Fibroblast of skin of right quadriceps (primary cell): ENCODE measurements around the gene SLC35F3.
"Not testable (repeated sequence)": the region's sequence is repeated elsewhere in the genome, so short reads cannot be mapped to it uniquely, and the experiment has no call there.

ENCODE experiments used
- DNase-seq: peaks from one replicate; pipeline ENCODE4 v3.0.0-alpha.2; 2013

The SLC35F3 gene

DNA sequence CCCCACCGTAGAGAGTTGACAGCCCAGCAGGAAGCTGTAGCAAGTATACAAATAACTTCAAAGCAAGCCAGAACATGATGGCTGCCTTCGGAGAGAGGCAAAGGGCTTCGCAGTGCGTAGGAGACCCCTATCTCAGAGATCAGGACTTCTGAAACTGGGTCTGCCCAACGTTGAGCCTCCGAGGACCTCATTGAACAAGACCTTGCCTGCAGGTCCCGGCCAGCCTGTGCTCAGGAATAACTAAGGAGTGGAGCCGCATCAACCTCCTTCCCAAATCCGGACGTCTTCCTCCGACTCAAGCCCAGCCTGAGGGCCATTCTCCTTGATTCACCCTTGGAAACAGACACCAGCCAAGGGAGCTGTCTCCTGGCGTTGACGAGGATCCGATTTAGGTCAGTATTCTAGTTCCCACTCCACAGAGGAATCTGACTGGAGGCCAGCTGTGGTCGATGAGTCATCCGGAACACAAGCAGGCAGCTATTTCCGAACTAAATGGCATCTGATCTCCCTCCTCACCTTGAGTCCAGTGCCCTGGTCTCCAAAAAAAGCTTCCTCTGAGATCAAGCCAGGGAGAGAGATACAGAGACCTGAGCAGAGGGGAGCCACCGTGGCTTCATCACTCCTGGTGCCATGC lies 302.3 kb downstream of the SLC35F3 start:
- peak; percentile 49 for DNase-seq

DNA sequence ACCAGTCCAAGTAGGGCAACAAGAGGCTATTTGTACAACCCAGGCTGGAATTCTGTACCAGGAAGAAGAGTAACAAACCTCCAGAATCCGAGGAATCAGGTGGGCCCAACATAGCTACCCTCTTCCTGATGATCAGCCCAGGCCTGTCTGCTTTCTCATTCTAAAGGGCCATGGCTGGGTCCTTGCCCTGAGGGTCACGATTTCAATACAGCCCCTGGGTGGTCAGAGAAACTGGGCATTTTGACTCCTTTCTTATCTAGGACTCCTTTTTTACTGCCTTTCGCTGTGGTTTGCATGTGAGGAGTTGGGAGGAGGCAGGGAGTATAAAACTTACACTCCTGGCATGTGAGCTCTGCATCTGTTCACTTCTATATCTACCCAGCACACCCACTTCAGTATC lies 303.9 kb downstream of the SLC35F3 start:
- DNase-seq: no peak

DNA sequence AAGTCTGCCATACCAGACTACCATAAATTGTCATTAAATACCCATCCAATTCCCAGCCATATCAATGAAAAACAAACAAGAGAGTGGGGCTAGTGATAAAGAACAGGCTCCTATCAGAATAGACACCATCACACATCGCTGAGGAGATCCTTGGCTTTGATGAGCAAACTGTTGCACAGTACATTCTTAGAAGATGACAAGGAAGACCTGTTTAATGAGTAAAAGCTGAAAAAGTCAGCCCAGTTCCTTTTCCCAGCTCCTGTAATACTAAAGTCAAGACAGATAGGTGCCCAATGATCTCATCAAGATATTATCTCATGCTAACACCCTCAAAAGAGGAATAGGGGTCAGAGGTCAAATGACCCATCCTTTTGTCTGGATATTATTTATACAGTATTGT lies 304.3 kb downstream of the SLC35F3 start:
- DNase-seq: no peak

DNA sequence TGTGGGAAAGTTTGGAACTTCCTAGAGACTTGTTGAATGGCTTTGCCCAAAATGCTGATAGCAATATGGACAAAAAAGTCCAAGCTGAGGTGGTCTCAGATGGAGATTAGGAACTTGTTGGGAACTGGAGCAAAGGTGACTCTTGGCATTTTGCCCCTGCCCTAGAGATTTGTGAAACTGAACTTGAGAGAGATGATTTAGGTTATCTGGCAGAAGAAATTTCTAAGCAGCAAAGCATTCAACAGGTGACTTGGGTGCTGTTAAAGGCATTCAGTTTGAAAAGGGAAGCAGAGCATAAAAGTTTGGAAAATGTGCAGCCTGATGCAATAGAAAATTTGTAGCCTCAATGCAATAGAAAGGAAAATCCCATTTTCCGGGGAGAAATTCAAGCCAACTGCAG lies 306.0 kb downstream of the SLC35F3 start:
- not testable (repeated sequence) for DNase-seq

DNA sequence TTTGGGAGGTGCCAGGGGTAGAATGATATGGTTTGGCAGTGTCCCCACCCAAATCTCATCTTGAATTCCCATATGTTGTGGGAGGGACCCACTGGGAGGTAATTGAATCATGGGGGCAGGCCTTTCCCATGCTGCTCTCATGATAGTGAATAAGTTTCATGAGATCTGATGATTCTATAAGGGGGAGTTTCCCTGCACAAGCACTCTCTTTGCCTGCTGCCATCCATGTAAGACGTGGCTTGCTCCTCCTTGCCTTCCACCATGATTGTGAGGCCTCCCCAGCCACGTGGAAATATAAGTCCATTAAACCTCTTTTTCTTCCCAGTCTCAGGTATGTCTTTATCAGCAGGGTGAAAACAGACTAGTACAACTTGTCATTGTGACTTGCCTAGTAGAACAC lies 307.4 kb downstream of the SLC35F3 start:
- DNase-seq: not testable (repeated sequence)

DNA sequence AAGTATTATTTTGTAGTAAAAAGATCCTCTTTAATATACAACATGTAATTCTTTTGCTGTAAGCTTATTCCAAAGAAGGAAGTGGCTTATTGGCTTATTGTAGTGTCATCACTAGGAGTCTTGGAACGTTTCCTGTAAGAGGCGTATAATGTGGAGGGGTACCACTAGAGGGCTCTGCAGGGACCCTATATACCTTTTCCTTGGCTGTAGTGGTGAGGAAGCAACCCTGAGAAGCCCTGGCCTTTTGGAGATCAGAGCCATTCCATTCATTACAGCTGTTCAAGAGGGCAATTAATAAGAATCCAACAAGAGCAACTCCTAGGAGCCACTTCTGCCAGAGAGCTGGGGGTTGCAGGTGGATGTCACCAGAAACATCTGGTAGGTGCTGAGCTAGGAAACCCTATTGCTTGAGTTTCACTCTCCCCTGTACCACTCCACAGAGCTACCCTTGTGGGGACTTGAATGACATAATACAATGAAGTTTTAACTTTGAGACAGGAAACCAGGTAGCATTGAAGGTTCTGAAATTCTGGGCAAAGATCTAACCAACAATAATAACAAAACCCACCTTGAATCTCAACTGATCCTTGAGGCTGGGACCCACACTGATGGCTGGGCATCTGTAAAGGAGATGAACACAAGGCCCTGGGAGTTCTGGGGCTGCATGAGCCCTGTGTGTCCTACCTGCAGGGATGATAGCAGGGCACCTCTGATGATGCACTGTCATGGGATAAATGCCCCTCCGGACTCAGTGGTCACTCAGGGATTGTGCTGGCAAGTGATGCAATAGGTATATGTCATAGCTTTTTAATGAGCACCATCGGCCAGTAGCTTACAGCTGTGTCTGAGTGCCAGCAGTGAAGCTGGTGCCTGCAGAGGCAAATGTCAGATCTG lies 308.5 kb downstream of the SLC35F3 start:
- peak; percentile 21 for DNase-seq

DNA sequence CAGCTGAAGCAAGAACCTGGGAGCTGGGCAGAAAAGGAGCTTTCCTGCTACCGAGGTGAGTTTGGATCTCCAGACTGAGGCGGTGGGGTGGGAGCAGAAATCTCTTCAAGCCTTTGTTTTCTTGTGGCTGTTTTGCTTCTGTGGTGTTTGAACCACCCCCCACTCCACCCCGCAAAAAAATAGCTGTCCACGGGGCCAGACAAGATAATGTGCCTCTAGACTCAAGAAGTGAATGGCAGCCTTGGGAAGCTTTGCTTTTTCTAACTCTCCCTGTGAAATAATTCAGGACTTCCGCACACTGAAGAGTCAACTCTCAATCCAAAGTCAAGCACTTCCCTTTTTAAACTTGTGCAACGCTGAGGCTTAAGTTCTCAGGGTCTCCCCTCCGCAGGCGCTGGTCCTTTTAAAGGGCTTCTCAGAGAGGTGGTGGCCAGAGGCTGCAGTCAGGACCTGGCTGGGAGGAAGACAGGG lies 309.2 kb downstream of the SLC35F3 start:
- no peak for DNase-seq

DNA sequence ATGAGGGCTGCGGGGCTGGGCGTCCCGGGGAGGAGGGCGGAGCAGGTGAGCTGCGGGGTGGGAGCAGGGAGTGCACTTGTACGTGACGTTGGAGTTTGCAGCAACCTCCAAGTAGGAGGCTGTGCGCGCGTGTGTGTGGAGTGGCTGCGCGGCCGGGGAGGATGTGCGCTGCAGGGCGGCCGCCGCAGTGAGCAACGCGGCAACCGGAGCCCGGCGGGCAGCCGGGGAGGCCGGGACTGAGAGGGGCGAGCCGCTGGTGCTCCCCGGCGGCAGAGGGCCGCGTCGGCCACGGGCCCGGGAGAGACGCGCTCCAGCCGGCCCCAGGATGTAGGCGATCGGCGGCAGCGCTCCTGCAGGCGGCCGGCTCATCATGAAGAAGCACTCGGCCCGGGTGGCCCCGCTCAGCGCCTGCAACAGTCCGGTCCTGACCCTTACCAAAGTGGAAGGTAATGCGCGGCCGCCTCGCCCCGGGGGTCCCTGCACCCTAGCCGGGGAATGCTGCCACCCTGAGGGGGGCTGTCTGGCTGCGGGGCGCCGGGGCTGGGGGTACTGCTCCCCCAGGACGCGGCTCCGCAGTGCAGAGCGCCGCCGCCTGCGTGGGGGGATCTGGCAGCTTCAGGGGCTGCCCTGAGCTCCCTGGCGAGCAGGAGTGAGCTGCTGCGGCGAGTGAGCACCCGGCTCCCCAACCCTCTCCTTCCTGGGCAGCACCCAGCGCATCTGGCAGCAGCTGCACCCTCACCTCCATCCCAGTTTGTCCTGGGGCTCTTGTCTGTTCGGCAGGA lies 309.8 kb downstream of the SLC35F3 start:
- no peak for DNase-seq

DNA sequence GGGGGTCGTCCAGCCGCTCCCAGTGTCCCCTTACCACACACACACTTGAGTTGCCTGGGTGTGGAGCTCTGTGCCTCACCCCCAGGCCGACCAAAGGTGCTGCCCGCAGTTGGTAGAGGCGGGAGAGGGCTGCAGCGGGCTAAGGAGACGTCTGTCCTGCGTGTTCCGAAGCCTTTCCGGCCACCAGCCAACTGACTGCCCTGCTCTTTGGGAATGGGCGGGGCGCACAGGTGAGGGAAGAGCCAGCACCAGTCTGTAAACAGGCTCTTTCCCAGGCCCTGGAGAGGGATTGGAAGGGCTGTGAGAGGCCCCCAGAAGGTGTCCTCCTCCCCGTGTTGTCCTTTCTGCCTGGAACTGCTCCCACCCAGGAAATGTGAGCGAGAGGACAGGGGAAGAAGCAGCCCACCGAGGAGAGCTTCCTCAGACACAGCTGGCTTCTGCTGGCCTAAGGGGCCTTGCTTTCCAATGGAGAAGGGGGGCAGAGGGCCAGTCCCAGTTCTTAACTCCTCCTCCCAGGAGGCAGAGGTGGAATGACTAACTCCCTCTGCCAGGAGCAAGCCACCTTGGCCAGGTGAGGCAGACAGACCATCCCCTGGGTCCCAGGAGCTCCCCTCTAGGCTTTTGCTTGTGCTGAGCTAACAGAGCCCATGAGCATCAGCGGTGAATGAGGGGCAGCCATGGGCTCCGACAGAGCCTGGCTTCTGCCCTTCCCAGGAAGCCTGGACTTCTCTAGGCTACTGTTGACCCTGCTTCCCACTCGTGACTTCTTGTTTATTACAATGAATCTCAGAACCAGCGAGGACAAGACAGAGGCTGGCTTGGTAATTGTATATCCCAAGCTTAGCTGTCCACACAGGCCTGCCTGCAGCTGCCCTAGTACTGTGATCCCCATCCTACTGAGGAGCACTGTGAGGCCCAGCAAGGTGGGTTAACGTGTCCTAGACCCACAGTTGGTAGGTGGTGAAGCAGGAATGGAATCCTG lies 310.7 kb downstream of the SLC35F3 start:
- DNase-seq: no peak

DNA sequence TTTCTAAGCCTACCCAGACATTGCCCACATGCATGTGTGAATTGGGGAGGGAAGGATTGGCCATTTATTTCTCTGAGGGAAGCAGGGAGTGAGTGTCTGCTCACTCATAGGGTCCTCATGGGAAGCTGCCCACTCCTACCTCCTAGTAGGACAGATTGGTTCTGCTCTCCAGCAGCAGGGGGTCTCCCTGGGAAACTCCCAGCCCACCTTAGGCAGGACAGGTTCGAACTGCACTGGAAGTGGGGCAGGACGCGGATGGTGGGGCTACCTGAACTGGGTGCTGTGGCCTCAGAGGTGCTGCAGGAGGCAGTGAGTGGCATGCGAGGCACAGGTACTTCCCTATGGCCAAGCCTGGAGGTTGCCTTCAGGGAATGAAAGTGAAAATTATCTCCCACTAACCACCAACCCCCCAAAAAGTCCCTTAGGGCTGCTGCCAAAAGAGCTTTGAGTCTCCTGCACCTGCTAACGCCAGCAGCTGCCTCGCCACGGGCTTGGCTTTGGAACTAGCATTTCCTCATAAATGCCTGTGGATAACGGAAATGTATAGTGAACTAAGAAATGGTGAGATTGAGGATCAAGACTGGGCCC lies 311.7 kb downstream of the SLC35F3 start:
- no peak for DNase-seq

DNA sequence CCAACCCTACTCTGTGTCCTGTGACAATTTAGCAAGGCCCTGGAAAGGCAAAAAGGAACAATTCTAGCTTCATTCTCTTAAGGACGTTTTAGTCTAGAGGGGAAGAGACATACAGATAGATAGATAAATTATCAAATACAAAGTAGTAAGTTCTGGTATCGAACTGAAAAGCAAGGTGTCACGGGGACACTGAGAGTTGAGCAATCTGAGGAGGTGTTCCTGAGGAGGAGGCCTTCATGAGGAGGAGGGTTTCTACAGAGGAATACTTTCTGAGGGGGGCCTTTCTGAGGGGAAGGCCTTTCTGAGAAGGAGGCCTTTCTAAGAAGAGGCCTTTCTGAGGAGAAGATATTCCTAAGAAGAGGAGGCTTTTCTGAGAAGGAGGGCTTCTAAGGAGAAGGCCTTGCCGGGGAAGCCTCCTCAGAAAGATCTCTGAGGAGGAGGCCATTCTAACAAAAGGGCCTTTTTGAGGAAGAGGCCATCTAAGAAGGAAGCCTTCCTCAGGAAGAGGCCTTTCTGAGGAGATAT lies 312.9 kb downstream of the SLC35F3 start:
- DNase-seq: no peak

DNA sequence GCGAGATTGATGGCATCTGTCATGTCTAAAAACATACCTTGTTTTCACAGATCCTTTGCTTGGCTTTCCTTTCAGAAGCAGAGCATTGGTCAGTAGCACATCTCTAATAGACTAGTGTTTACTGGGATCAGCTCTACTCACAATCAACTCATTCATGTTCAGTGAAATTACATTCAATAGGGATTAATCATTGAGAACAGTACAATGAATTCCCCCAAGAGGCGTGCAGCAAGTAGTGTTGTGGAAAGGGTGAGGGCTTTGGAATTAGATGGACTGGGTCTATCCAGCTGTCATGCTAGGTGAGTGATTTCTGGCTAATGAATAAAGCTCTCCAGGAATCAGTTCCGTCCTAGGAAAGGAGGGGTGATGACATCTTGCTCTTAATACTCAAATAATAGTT lies 313.6 kb downstream of the SLC35F3 start:
- DNase-seq: no peak

DNA sequence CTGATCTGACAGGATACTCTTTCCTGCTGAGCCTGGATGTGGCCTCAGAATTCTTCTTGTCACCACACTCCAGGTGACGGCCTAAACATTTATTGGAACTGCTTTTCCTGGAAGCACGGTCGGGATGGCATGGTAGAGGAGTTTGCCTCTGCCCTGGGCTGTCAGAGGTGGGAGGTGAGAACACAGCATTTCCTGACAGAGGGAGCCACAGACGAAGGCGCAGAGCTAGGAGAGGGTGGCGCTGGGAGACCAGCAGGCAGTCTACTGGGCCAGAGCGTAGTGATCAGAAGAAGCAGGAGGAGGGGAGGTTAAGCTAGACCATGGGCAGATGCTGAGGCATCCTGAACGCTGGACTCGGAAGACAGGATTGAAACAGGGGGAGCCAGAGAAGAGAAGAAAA lies 315.2 kb downstream of the SLC35F3 start:
- DNase-seq: no peak

DNA sequence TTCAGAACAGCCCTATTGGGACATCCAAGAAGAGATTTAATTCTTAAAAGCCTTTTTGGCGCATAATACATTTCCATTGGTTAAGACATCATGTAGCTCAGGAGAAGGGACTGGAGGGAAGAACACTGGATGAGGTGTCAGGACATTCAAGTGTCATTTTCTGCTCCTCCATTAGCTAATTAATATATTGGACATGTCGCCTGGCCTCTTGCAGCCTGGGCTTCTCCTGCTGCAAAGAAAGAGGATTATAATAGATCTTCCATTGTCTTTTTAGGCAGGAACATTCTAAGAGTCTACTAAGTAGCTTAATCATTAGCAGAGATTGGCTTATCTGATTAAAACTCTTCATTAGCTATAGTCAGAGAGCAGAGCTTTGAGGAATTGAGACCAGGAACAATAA lies 317.1 kb downstream of the SLC35F3 start:
- no peak for DNase-seq

DNA sequence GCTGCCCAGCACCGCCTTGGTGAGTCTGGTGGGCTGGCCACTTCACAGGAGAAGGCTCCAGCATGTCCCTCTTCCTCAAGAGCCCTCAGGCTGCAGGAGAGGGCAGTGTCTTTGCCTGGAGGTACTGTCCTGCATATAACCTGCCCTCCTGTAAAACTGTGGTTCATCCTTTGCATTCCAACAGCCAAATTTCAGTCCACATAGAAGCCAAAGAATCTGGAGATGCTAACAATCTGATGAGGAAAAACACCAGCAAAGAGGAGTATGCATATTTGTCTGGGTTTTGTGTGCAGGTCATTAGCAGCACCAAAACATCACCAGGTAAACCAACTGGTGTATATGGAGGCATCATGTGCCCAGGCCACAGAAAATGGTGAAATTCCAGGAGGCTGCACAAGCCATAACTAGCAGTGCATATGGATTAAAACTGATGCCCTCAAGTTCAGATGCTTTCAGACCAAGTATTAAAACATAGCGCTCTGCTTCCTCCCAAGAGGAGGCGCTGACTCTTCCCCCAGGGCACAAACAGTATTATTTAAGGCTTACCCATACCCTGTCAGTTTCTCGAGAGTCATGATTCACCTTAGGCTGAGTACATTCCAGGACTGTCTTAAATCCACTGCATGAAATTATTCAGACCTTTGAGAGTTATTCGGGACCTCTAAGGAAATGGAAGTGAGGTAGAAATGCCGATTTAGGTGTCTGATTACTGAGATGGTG lies 318.2 kb downstream of the SLC35F3 start:
- DNase-seq: no peak

DNA sequence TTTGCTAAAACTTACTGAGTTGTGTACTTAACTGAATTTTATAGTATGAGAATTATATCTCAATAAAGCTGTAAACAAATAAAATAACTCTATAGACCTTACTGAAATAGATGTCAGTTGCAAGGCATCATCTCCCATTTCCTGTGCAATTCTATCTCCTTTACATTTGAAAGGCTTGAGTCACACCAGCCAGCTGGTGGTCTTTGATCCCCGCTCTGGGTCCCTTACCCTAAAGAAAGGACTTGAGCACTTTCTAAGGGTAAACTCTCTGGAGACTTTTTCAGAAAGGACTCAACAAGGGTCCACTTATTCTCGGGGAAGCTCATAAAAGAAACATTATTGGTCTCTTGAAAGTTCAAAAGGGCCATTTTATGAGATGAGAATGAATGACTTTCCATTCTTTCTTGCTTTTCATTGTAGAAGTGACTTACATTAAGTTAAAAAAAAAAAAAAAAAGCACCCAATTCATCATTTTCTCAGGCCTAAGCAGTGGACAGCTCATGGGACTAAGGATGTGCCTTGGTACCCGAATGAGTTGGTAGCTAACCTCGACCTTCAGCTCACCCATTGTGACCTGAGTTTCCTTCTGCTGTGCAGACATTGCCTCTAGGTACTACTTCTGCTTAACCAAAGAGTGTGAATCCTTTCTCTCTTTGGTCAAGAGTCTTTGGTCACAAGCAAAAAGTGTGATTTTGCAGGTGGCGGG lies 321.8 kb downstream of the SLC35F3 start:
- no peak for DNase-seq

DNA sequence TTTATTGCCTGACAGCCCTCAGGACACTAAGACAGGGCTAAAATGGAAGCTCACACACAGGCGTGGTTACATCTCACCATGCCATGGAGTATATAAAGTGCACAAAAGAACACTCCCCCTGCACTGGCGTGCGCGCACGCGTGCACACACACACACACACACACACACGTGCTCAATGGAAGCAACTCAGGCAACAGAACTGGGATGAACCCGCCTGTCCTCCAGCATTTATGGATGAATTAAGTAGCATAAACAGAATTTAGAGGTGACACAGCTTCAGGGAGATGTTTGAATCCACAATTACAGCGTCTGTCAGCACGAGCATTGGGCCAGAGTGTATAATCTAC lies 322.3 kb downstream of the SLC35F3 start:
- DNase-seq: no peak

DNA sequence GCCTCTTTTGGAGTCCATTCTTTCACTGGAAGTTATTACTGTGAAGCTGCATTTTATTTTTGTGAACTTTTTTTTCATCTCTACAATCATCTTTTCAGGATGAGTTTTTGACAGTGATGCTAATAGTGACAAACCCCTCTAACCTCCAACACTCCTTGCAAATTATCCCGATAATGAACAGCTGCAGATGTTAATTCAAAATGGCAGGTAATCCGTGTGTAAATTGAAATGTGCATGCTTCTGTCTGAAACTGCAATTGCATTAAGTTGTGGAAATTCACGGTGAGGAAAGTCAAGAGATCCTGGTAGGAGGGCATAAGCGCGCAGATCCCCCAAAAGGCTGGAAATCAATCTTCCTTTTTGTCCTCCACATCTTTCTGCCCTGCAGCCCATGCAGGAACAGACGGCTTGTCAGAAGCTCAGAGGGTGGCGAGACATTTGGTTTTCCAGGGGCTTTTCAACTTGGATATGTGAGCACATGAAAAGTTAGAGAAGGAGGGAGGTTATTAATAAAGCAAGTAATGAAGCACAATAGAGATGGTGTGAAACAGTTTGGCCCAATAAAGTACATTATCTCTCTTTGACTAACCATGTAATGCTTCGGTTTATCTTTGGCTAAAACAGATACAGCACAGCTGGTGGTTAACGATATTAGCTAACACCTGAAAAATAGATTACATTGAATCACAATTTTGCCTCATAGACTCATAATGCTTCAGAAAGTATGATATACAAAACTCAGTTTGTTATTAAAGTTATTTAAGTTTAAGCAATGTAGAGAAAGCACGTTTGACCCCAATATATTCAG lies 325.3 kb downstream of the SLC35F3 start:
- DNase-seq: no peak

DNA sequence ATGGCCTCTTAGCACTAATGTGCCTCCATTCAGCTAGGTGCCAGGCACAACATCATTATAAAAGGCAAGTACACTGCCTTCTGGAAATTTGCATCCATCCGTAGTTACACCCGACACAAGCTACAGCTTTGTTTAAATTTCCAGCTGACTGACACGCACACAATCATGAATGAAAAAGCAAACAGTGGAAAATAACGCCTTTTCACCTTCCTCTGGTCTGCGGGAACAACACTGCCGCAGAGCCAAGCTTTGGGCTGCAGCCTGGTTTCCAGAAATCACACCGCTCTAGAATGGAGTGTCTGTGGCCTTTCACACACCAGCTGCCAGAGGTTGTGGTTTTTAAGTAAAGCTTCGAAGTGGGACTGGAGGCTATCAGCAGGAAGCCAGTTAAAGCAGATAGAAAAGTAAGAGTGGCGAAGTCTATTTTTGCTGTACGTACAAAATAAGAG lies 326.0 kb downstream of the SLC35F3 start:
- no peak for DNase-seq
